WTC11 (cell line): Measurements from ENCODE around the gene ADCYAP1R1. TPM values are rescaled to one million over a fixed set of nuclear protein-coding genes. Genes with fewer than 3 reads are reported as not detected.

Experiments
- ATAC-seq: fragments of 200-7000 bp; cut with Tn5 transposase; 2 replicates; pipeline ENCODE4 v1.10.0; 2021; ENCODE audit warnings: mild to moderate bottlenecking, moderate library complexity
- CTCF ChIA-PET: fragments of 300-600 bp; sonication (Branson Sonifier 250); formaldehyde crosslinking; loops from one replicate; lab custom pipeline; 2021; ENCODE audit warnings: antibody characterized with exemption; lab: Charles Lee
- POLR2A ChIA-PET: fragments of 350-600 bp; sonication (Branson Sonifier 250); formaldehyde crosslinking; loops from one replicate; lab custom pipeline; 2021; ENCODE audit warnings: antibody characterized with exemption; lab: Charles Lee
- DNase-seq: peaks from one replicate; pipeline ENCODE4 v3.0.0; 2021; ENCODE audit warnings: low spot score
- H3K27ac Mint-ChIP-seq: 2 replicates; pipeline ENCODE4 v1.8.0; 2021; ENCODE audit warnings: mixed read lengths
- H3K27me3 Mint-ChIP-seq: 2 replicates; pipeline ENCODE4 v1.8.0; 2021; ENCODE audit warnings: low read depth, mild to moderate bottlenecking, moderate library complexity, mixed read lengths
- H3K36me3 Mint-ChIP-seq: 2 replicates; pipeline ENCODE4 v1.8.0; 2021; ENCODE audit warnings: mixed read lengths
- H3K4me1 Mint-ChIP-seq: 2 replicates; pipeline ENCODE4 v1.8.0; 2022; ENCODE audit warnings: mixed read lengths
- H3K4me3 Mint-ChIP-seq: 2 replicates; pipeline ENCODE4 v1.8.0; 2021; ENCODE audit warnings: mild to moderate bottlenecking, moderate library complexity, mixed read lengths
- H3K9me3 Mint-ChIP-seq: 2 replicates; pipeline ENCODE4 v1.8.0; 2021; ENCODE audit warnings: mixed read lengths
- AR ChIP-seq: fragments of 250-450 bp; sonication (Bioruptor Pico); IDR thresholded peaks from 2 replicates; pipeline ENCODE4 v1.9.0; 2021; ENCODE audit warnings: mild to moderate bottlenecking
- CBFB ChIP-seq: sonication (generic); formaldehyde crosslinking; IDR thresholded peaks from 2 replicates; pipeline ENCODE4 v1.8.1; 2022; ENCODE audit warnings: mild to moderate bottlenecking, low read depth, missing genetic modification reagents
- CREB1 ChIP-seq: sonication (generic); formaldehyde crosslinking; IDR thresholded peaks from 2 replicates; pipeline ENCODE4 v1.8.0; 2023; ENCODE audit warnings: mild to moderate bottlenecking, missing genetic modification reagents
- CREM ChIP-seq: sonication (generic); formaldehyde crosslinking; IDR thresholded peaks from 2 replicates; pipeline ENCODE4 v1.8.1; 2022; ENCODE audit warnings: mild to moderate bottlenecking, missing genetic modification reagents, moderate library complexity
- E2F5 ChIP-seq: sonication (generic); formaldehyde crosslinking; IDR thresholded peaks from 2 replicates; pipeline ENCODE4 v1.8.1; 2022; ENCODE audit warnings: mild to moderate bottlenecking, moderate library complexity, missing genetic modification reagents
- EMX1 ChIP-seq: fragments of 250-450 bp; sonication (Bioruptor Pico); IDR thresholded peaks from 2 replicates; pipeline ENCODE4 v1.8.0; 2021; ENCODE audit warnings: mild to moderate bottlenecking
- ETV6 ChIP-seq: sonication (generic); formaldehyde crosslinking; IDR thresholded peaks from 2 replicates; pipeline ENCODE4 v1.8.1; 2022; ENCODE audit warnings: mild to moderate bottlenecking, missing genetic modification reagents
- FOXJ3 ChIP-seq: sonication (generic); formaldehyde crosslinking; IDR thresholded peaks from 2 replicates; pipeline ENCODE4 v1.9.0; 2021; ENCODE audit warnings: missing genetic modification reagents, mild to moderate bottlenecking, borderline replicate concordance
- FOXK1 ChIP-seq: sonication (generic); formaldehyde crosslinking; IDR thresholded peaks from 2 replicates; pipeline ENCODE4 v1.8.0; 2022; ENCODE audit warnings: mild to moderate bottlenecking, moderate library complexity, missing genetic modification reagents
- NR1H2 ChIP-seq: sonication (generic); formaldehyde crosslinking; IDR thresholded peaks from 2 replicates; pipeline ENCODE4 v1.9.0; 2021; ENCODE audit warnings: mild to moderate bottlenecking, moderate library complexity, missing genetic modification reagents
- NR3C1 ChIP-seq: sonication (generic); formaldehyde crosslinking; conservative IDR thresholded peaks from 2 replicates; pipeline ENCODE4 v1.8.1; 2023; ENCODE audit warnings: low read depth, mild to moderate bottlenecking, missing genetic modification reagents
- PRRX2 ChIP-seq: fragments of 250-450 bp; sonication (Bioruptor Pico); IDR thresholded peaks from 2 replicates; pipeline ENCODE4 v1.8.0; 2021; ENCODE audit warnings: mild to moderate bottlenecking
- RORB ChIP-seq: fragments of 250-450 bp; sonication (Bioruptor Pico); IDR thresholded peaks from 2 replicates; pipeline ENCODE4 v1.9.0; 2021; ENCODE audit warnings: mild to moderate bottlenecking
- SMAD3 ChIP-seq: sonication (generic); formaldehyde crosslinking; IDR thresholded peaks from 2 replicates; pipeline ENCODE4 v1.8.0; 2022; ENCODE audit warnings: missing genetic modification reagents, mild to moderate bottlenecking, borderline replicate concordance
- TEAD4 ChIP-seq: sonication (generic); formaldehyde crosslinking; IDR thresholded peaks from 2 replicates; pipeline ENCODE4 v1.8.0; 2022; ENCODE audit warnings: mild to moderate bottlenecking, missing genetic modification reagents
- ZNF121 ChIP-seq: sonication (generic); formaldehyde crosslinking; IDR thresholded peaks from 2 replicates; pipeline ENCODE4 v1.8.0; 2023; ENCODE audit warnings: missing genetic modification reagents
- ZNF232 ChIP-seq: sonication (generic); formaldehyde crosslinking; IDR thresholded peaks from 2 replicates; pipeline ENCODE4 v1.8.0; 2022; ENCODE audit warnings: mild to moderate bottlenecking, missing genetic modification reagents
- ZNF532 ChIP-seq: fragments of 250-450 bp; sonication (Bioruptor Pico); IDR thresholded peaks from 2 replicates; pipeline ENCODE4 v1.9.0; 2021; ENCODE audit warnings: mild to moderate bottlenecking, borderline replicate concordance
- total RNA-seq: library from RNA; stranded (reverse); gene quantifications from 3 replicates; pipeline ENCODE4 v1.2.3, GENCODE V29; 2021
- TF ChIP-seq, protein P1 (sequence below): sonication (generic); formaldehyde crosslinking; IDR thresholded peaks from 2 replicates; pipeline ENCODE4 v1.8.0; 2022; ENCODE audit warnings: mild to moderate bottlenecking, missing genetic modification reagents
- TF ChIP-seq, protein P2 (sequence below): sonication (generic); formaldehyde crosslinking; IDR thresholded peaks from 2 replicates; pipeline ENCODE4 v1.8.1; 2023; ENCODE audit warnings: mild to moderate bottlenecking, missing genetic modification reagents, moderate library complexity
- TF ChIP-seq, protein P3 (sequence below): sonication (generic); formaldehyde crosslinking; IDR thresholded peaks from 2 replicates; pipeline ENCODE4 v1.8.1; 2023; ENCODE audit warnings: mild to moderate bottlenecking, missing genetic modification reagents

Gene ADCYAP1R1
- total RNA-seq, 1 experiment from 2014 or later, result 9.9 TPM

DNA sequence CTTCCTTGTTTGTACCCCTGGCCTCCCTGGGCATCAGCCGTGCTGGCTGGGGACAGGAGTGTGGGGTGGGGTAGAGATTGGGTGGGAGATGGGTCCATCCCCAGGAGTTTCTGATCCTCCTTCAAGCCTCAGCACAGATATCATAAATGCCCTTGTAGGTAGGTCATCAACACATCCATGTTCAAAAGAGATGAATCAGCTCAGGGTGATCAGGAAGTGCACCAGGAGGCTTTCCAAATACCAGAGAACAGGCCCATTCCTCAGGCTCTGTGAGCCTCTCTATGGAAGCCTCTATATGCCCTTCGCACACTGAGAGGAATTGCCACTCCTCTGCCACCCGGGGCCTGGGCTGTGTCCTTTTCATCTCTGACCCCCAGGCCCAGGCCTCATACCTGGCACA, 31.9 kb upstream of the ADCYAP1R1 start (continued):
- TF ChIP-seq, protein P1, sequence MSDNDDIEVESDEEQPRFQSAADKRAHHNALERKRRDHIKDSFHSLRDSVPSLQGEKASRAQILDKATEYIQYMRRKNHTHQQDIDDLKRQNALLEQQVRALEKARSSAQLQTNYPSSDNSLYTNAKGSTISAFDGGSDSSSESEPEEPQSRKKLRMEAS (CRISPR knock-in tag), result no peak
- TF ChIP-seq EMX1 (CRISPR knock-in tag) (no peak), PRRX2 (CRISPR knock-in tag) (no peak), NR3C1 (CRISPR knock-in tag) (no peak), FOXJ3 (CRISPR knock-in tag) (no peak)

- Mint-ChIP-seq H3K4me3 (no peak overlapping the region), H3K27me3 (no peaks in the 10 kb centered on the region), H3K9me3 (no peaks in the 10 kb centered on the region), H3K4me1 (peaks cover 34% of the 10 kb centered on the region), H3K36me3 (no peaks in the 10 kb centered on the region), H3K27ac (no peak overlapping the region)
- CTCF ChIA-PET, result interaction anchor here (0.8 to 2.5 kb wide), 6 partner anchors 37 to 230 kb away, joined by 3 to 15 read pairs (median 4); no protein-coding TSS in a partner anchor
- DNase-seq (peak; percentile 39), ATAC-seq (peak; percentile 84)
- POLR2A ChIA-PET, result interaction anchor here (0.8 kb wide), 1 partner anchor 33 kb away, joined by 3 read pairs; no protein-coding TSS in a partner anchor
- TF ChIP-seq, protein P2, sequence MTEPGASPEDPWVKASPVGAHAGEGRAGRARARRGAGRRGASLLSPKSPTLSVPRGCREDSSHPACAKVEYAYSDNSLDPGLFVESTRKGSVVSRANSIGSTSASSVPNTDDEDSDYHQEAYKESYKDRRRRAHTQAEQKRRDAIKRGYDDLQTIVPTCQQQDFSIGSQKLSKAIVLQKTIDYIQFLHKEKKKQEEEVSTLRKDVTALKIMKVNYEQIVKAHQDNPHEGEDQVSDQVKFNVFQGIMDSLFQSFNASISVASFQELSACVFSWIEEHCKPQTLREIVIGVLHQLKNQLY (CRISPR knock-in tag), result no peak
- TF ChIP-seq AR (CRISPR knock-in tag), result no peak
- TF ChIP-seq E2F5 (CRISPR knock-in tag), result no peak
- TF ChIP-seq ETV6 (CRISPR knock-in tag), result no peak
- TF ChIP-seq NR1H2 (CRISPR knock-in tag), result no peak
- TF ChIP-seq ZNF121, result no peak
- TF ChIP-seq, protein P3, sequence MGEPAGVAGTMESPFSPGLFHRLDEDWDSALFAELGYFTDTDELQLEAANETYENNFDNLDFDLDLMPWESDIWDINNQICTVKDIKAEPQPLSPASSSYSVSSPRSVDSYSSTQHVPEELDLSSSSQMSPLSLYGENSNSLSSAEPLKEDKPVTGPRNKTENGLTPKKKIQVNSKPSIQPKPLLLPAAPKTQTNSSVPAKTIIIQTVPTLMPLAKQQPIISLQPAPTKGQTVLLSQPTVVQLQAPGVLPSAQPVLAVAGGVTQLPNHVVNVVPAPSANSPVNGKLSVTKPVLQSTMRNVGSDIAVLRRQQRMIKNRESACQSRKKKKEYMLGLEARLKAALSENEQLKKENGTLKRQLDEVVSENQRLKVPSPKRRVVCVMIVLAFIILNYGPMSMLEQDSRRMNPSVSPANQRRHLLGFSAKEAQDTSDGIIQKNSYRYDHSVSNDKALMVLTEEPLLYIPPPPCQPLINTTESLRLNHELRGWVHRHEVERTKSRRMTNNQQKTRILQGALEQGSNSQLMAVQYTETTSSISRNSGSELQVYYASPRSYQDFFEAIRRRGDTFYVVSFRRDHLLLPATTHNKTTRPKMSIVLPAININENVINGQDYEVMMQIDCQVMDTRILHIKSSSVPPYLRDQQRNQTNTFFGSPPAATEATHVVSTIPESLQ (CRISPR knock-in tag), result no peak
- TF ChIP-seq, all 79 proteins: peak for 0
These were observed 31.5 kb upstream of the ADCYAP1R1 start for GRCh38 chr7:31020652-31021051.

GRCh38 chr7:31022117-31022516, 30.0 kb upstream of the ADCYAP1R1 start:
- ChIA-PET POLR2A (no interaction called here), CTCF (interaction anchor here (0.7 to 1.6 kb wide), 3 partner anchors 37 to 101 kb away, joined by 4 to 6 read pairs (median 4); no protein-coding TSS in a partner anchor)
- no peak overlapping the region for H3K27ac Mint-ChIP-seq
- H3K4me3 Mint-ChIP-seq, result no peak overlapping the region
- DNase-seq (no peak), ATAC-seq (no peak)
- peaks cover 46% of the 10 kb centered on the region for H3K4me1 Mint-ChIP-seq
- H3K9me3 Mint-ChIP-seq, result no peaks in the 10 kb centered on the region
- H3K36me3 Mint-ChIP-seq, result no peaks in the 10 kb centered on the region
- no peaks in the 10 kb centered on the region for H3K27me3 Mint-ChIP-seq
- TF ChIP-seq, protein P3 (CRISPR knock-in tag), result no peak
- TF ChIP-seq ZNF532 (CRISPR knock-in tag), result no peak
- TF ChIP-seq, protein P1 (CRISPR knock-in tag), result no peak
- no peak for TF ChIP-seq CREB1 (CRISPR knock-in tag)
- TF ChIP-seq CBFB (CRISPR knock-in tag), result no peak
- TF ChIP-seq TEAD4 (CRISPR knock-in tag), result no peak
- no peak for TF ChIP-seq RORB
- no peak for TF ChIP-seq CREM (CRISPR knock-in tag)
- no peak for TF ChIP-seq ZNF232 (CRISPR knock-in tag)
- no peak for TF ChIP-seq SMAD3 (CRISPR knock-in tag)
- TF ChIP-seq FOXK1 (CRISPR knock-in tag), result no peak
